T-cell (primary cell): ENCODE measurements around the gene UNC80. TPM values are rescaled to one million over a fixed set of nuclear protein-coding genes. Genes with fewer than 3 reads are reported as not detected.

Source experiments
- ATAC-seq, 4 experiments: fragments of 200-7000 bp in 3 of 4; fragments of 150-1000 bp in 1 of 4; cut with Tn5 transposase; replicated peaks in 1 of 4; 1 replicate in 3 of 4; 2 replicates in 1 of 4; pipeline ENCODE4 v1.10.0; 2021; ENCODE audit warnings: moderate library complexity in 3 of 4, mild to moderate bottlenecking in 2 of 4, moderate number of reproducible peaks in 1 of 4
- CTCF ChIA-PET, 2 donors: fragments of 300-600 bp; sonication (Branson Sonifier 250); formaldehyde crosslinking; loops; one replicate each; lab custom pipeline; 2022; ENCODE audit warnings: antibody characterized with exemption in 2 of 2; lab: Charles Lee
- POLR2A ChIA-PET, 2 donors: fragments of 300-600 bp; sonication (Branson Sonifier 250); formaldehyde crosslinking; loops; one replicate each; lab custom pipeline; 2022; ENCODE audit warnings: antibody characterized with exemption in 2 of 2; lab: Charles Lee
- DNase-seq, 35 experiments: peaks; one replicate each; pipeline versions ENCODE4 v3.0.0 to v3.0.0-alpha.2; 2013 to 2023
- H3K27ac ChIP-seq: one replicate; pipeline ENCODE4 v1.5.1; 2013; ENCODE audit warnings: low read length
- H3K27me3 ChIP-seq, 2 experiments: replicated peaks in 1 of 2; 1 replicate in 1 of 2; 2 replicates in 1 of 2; pipeline versions ENCODE4 v1.6.1 to v1.7.0; 2013; ENCODE audit warnings: low read length in 1 of 2, mixed read lengths in 1 of 2; ENCODE audit not compliant: control insufficient read depth in 2 of 2, insufficient read depth in 2 of 2; ENCODE audit errors: extremely low read depth in 1 of 2
- H3K36me3 ChIP-seq, 2 donors: 1 replicate in 1 of 2; 2 replicates in 1 of 2; pipeline versions ENCODE4 v1.6.1 to v1.7.0; 2013; ENCODE audit warnings: low read length in 1 of 2; ENCODE audit not compliant: control insufficient read depth in 2 of 2, insufficient read depth in 1 of 2; ENCODE audit errors: extremely low read depth in 1 of 2
- H3K4me1 ChIP-seq, 2 experiments: 1 replicate in 1 of 2; 2 replicates in 1 of 2; pipeline versions ENCODE4 v1.6.1 to v1.7.0; 2013; ENCODE audit warnings: low read length in 2 of 2, mixed read lengths in 1 of 2; ENCODE audit not compliant: insufficient read depth in 2 of 2, control insufficient read depth in 1 of 2; ENCODE audit errors: extremely low read depth in 1 of 2
- H3K4me3 ChIP-seq, 2 donors: 1 replicate in 1 of 2; 2 replicates in 1 of 2; pipeline versions ENCODE4 v1.5.1 to v1.7.0; 2013; ENCODE audit warnings: mild to moderate bottlenecking in 2 of 2, low read length in 1 of 2, moderate library complexity in 1 of 2; ENCODE audit not compliant: control insufficient read depth in 1 of 2; ENCODE audit errors: extremely low read depth in 1 of 2
- H3K9me3 ChIP-seq: 2 replicates; pipeline ENCODE4 v1.7.0; 2013
- H3K27ac Mint-ChIP-seq, 2 donors: one replicate each; pipeline ENCODE4 v1.8.0; 2020 to 2021; ENCODE audit warnings: mild to moderate bottlenecking in 2 of 2, mixed read lengths in 2 of 2
- H3K27me3 Mint-ChIP-seq, 2 donors: one replicate each; pipeline ENCODE4 v1.8.0; 2021 to 2022; ENCODE audit warnings: mixed read lengths in 2 of 2
- H3K36me3 Mint-ChIP-seq: one replicate; pipeline ENCODE4 v1.8.0; 2021; ENCODE audit warnings: mixed read lengths
- H3K4me1 Mint-ChIP-seq, 3 donors: one replicate each; pipeline ENCODE4 v1.8.0; 2020 to 2022; ENCODE audit warnings: mixed read lengths in 3 of 3, mild to moderate bottlenecking in 1 of 3
- H3K4me3 Mint-ChIP-seq, 3 donors: one replicate each; pipeline ENCODE4 v1.8.0; 2020 to 2022; ENCODE audit warnings: mild to moderate bottlenecking in 3 of 3, mixed read lengths in 3 of 3, moderate library complexity in 3 of 3
- H3K9me3 Mint-ChIP-seq, 3 donors: one replicate each; pipeline ENCODE4 v1.8.0; 2020 to 2022; ENCODE audit warnings: mixed read lengths in 3 of 3
- WGBS: methylation state at CpG from one replicate; pipeline ENCODE4 v1.1.5; 2013; ENCODE audit warnings: missing lambda C conversion rate; ENCODE audit not compliant: insufficient coverage; 5-methylcytosine and 5-hydroxymethylcytosine counted together
- total RNA-seq, 35 experiments: library from RNA in 6 of 35; stranded (reverse) in 6 of 35; fragments of 120-200 nt in 1 of 35; gene quantifications; one replicate each; pipeline versions ENCODE4 v1.2.1 to v1.2.4 and lab custom pipeline; 2013 to 2026

Gene UNC80
- total RNA-seq, 5 donors from 2014 or later (not counting 1 experiment from before 2014, with no cell fraction given) = 0.09 TPM; not detected in 4

DNA sequence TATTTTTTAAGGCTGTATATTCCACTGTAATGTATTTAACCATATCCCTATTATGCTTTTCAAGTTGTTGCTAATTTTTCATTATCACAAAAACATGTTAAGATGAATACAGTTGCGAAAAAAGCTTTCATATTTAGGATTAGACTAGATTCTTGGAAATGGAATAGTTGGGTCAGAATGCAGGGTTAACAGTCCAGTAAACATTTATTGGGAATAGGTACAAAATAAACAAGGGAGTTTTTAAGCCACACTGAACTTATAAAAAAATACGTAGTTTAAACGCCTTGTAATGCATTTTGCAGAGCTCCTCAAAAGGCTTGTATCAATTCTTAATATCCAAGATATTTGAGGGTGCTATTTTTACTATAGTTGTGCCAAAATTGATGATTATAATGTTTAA lies 266.4 kb downstream of the UNC80 start:
- CTCF ChIA-PET = no interaction called here
- H3K27me3 ChIP-seq = no peaks in the 10 kb centered on the region
- Mint-ChIP-seq H3K36me3 (peaks cover 13% of the 10 kb centered on the region), H3K4me3 (no peak overlapping the region), H3K27ac (no peak overlapping the region), H3K4me1 (peaks cover 0 to 2% (median 0%) of the 10 kb centered on the region in 3 donors), H3K9me3 (no peaks in the 10 kb centered on the region), H3K27me3 (no peaks in the 10 kb centered on the region)
- H3K9me3 ChIP-seq = no peaks in the 10 kb centered on the region
- no peaks in the 10 kb centered on the region for H3K4me1 ChIP-seq
- H3K4me3 ChIP-seq = no peak overlapping the region
- no peak for ATAC-seq
- POLR2A ChIA-PET = no interaction called here
- no CpG with 5 or more reads among the region's 3 CpGs for WGBS
- no peaks in the 10 kb centered on the region for H3K36me3 ChIP-seq
- no peak overlapping the region for H3K27ac ChIP-seq
- no peak for DNase-seq

- Mint-ChIP-seq H3K9me3 (peaks cover 0 to 8% (median 7%) of the 10 kb centered on the region in 3 donors), H3K4me3 (no peak overlapping the region), H3K36me3 (peaks cover 36% of the 10 kb centered on the region), H3K4me1 (no peaks in the 10 kb centered on the region), H3K27ac (no peak overlapping the region), H3K27me3 (no peaks in the 10 kb centered on the region)
- CTCF ChIA-PET = no interaction called here
- no peaks in the 10 kb centered on the region for H3K27me3 ChIP-seq
- H3K4me3 ChIP-seq = no peak overlapping the region
- POLR2A ChIA-PET = no interaction called here
- no peaks in the 10 kb centered on the region for H3K36me3 ChIP-seq
- no peak overlapping the region for H3K27ac ChIP-seq
- 83% methylated on average over 1 of the region's 2 CpGs for WGBS
- H3K9me3 ChIP-seq = no peaks in the 10 kb centered on the region
- DNase-seq (no peak), ATAC-seq (no peak)
- no peaks in the 10 kb centered on the region for H3K4me1 ChIP-seq
These were observed 275.3 kb downstream of the UNC80 start for GRCh38 chr2:210046851-210047500.

Other genes with a start within 250 kb of the UNC80 start
- 10 to 100 TPM; 17.9 to 36.7 (median 33.2) TPM for gene RPE, start 230.8 kb downstream of the UNC80 start, total RNA-seq